GM12878 (cell line): Measurements from ENCODE around the gene ATL1. TPM values are rescaled to one million over a fixed set of nuclear protein-coding genes. Genes with fewer than 3 reads are reported as not detected.
A peak's percentile ranks its signal among the peaks of the same experiment; 100 is the strongest.

ENCODE experiments used
- ATAC-seq: fragments of 200-7000 bp; cut with Tn5 transposase; 3 replicates; pipeline ENCODE4 v1.9.1; 2020; ENCODE audit warnings: mild to moderate bottlenecking, moderate library complexity
- BruUV-seq: library from RNA; stranded (reverse); fragments of 400-500 nt; replicated peaks from 2 replicates; lab custom pipeline; 2021; lab: Mats Ljungman, UMichigan
- CTCF ChIA-PET: fragments of 300-600 bp; sonication (Branson Sonifier 250); formaldehyde crosslinking; extraction: SDS; loops from one replicate; lab custom pipeline; 2021; ENCODE audit warnings: inconsistent platforms; lab: Yijun Ruan, JAX
- POLR2A ChIA-PET: fragments of 350-600 bp; formaldehyde crosslinking; extraction: SDS; loops from one replicate; lab custom pipeline; 2021; ENCODE audit warnings: inconsistent platforms; lab: Charles Lee
- RAD21 ChIA-PET: fragments of 300-600 bp; sonication (Branson Sonifier 250); formaldehyde crosslinking; loops from one replicate; lab custom pipeline; 2023; ENCODE audit warnings: antibody characterized with exemption; ENCODE audit not compliant: unreplicated experiment; lab: Charles Lee
- SMC1A ChIA-PET: fragments of 300-600 bp; sonication (Branson Sonifier 250); formaldehyde crosslinking; loops from one replicate; lab custom pipeline; 2023; ENCODE audit not compliant: unreplicated experiment, uncharacterized antibody; lab: Charles Lee
- DNase-seq: peaks from one replicate; pipeline ENCODE4 v3.0.0-alpha.2; 2011; ENCODE audit warnings: low read depth, low spot score
- FAIRE-seq: peaks from 3 replicates; lab custom pipeline; 2011; peaks lifted over from hg19 to GRCh38; lab: Jason Lieb, UNC
- H2AFZ ChIP-seq: 2 replicates; pipeline ENCODE4 v1.6.0; 2011; ENCODE audit warnings: low read depth, low read length, control low read depth; ENCODE audit not compliant: control insufficient read depth
- H3K27ac ChIP-seq: 2 replicates; pipeline ENCODE4 v1.5.1; 2011; ENCODE audit warnings: control low read depth; ENCODE audit not compliant: control insufficient read depth, insufficient read depth
- H3K27me3 ChIP-seq, 2 experiments: replicated peaks in 1 of 2; 2 replicates each; pipeline versions ENCODE4 v1.6.0 to v1.6.1; 2011; ENCODE audit warnings: low read length in 1 of 2; ENCODE audit not compliant: control insufficient read depth in 2 of 2, insufficient read depth in 2 of 2
- H3K36me3 ChIP-seq, 2 experiments: 2 replicates each; pipeline ENCODE4 v1.5.1; 2011; ENCODE audit warnings: low read length in 1 of 2; ENCODE audit not compliant: control insufficient read depth in 2 of 2, insufficient read depth in 2 of 2
- H3K4me1 ChIP-seq: 2 replicates; pipeline ENCODE4 v1.6.1; 2011; ENCODE audit warnings: mild to moderate bottlenecking, low read length, moderate library complexity, mixed read lengths; ENCODE audit not compliant: control insufficient read depth, insufficient read depth
- H3K4me2 ChIP-seq: 2 replicates; pipeline ENCODE4 v1.6.0; 2011; ENCODE audit warnings: control low read depth; ENCODE audit not compliant: control insufficient read depth, insufficient read depth
- H3K4me3 ChIP-seq: fragments of 200-600 bp; sonication (generic); 2 replicates; pipeline ENCODE4 v1.5.1; 2016
- H3K79me2 ChIP-seq: 2 replicates; pipeline ENCODE4 v1.6.0; 2011; ENCODE audit warnings: low read length; ENCODE audit not compliant: control insufficient read depth, insufficient read depth
- H3K9ac ChIP-seq: 2 replicates; pipeline ENCODE4 v1.8.0; 2011; ENCODE audit warnings: low read length, control low read depth, mixed read lengths; ENCODE audit not compliant: control insufficient read depth, insufficient read depth
- H3K9me3 ChIP-seq: replicated peaks from 3 replicates; pipeline ENCODE4 v1.5.1; 2011; ENCODE audit warnings: mild to moderate bottlenecking, low read length; ENCODE audit not compliant: control insufficient read depth, insufficient read depth
- H4K20me1 ChIP-seq: 2 replicates; pipeline ENCODE4 v1.6.0; 2011; ENCODE audit not compliant: control insufficient read depth, insufficient read depth
- BCL11A ChIP-seq: IDR thresholded peaks from 2 replicates; pipeline ENCODE4 v1.6.1; 2011; ENCODE audit warnings: low read depth, low read length
- CBFB ChIP-seq: IDR thresholded peaks from 2 replicates; pipeline ENCODE4 v1.6.1; 2016; ENCODE audit warnings: antibody characterized with exemption, low read depth
- CHD2 ChIP-seq: IDR thresholded peaks from 2 replicates; pipeline ENCODE4 v1.6.1; 2011; ENCODE audit warnings: low read depth, low read length, improper control_type of control experiment, borderline replicate concordance
- DPF2 ChIP-seq: fragments of 450-650 bp; IDR thresholded peaks from 2 replicates; pipeline ENCODE4 v1.6.1; 2017; ENCODE audit warnings: mild to moderate bottlenecking
- ETV6 ChIP-seq, 2 experiments: fragments of 450-650 bp in 1 of 2; IDR thresholded peaks in 1 of 2; conservative IDR thresholded peaks in 1 of 2; 2 replicates each; pipeline ENCODE4 v1.6.1; 2014; ENCODE audit warnings: antibody characterized with exemption in 1 of 2, borderline replicate concordance in 1 of 2, low read depth in 1 of 2, mild to moderate bottlenecking in 1 of 2, moderate library complexity in 1 of 2
- POLR2AphosphoS5 ChIP-seq: IDR thresholded peaks from 2 replicates; pipeline ENCODE4 v1.6.1; 2011; ENCODE audit warnings: mild to moderate bottlenecking, low read length, inconsistent platforms
- RAD21 ChIP-seq: IDR thresholded peaks from 2 replicates; pipeline ENCODE4 v1.6.1; 2011; ENCODE audit warnings: mild to moderate bottlenecking, low read depth, low read length, moderate library complexity; ENCODE audit not compliant: insufficient read depth
- STAT3 ChIP-seq: IDR thresholded peaks from 2 replicates; pipeline ENCODE4 v1.6.1; 2011; ENCODE audit warnings: low read depth, low read length, improper control_type of control experiment
- TARDBP ChIP-seq: IDR thresholded peaks from 2 replicates; pipeline ENCODE4 v1.6.1; 2016; ENCODE audit warnings: borderline replicate concordance
- ZBED1 ChIP-seq: IDR thresholded peaks from 2 replicates; pipeline ENCODE4 v1.6.1; 2016; ENCODE audit warnings: borderline replicate concordance
- WGBS: methylation state at CpG from one replicate; pipeline ENCODE4 v1.1.6; 2016; ENCODE audit warnings: low lambda C conversion rate; ENCODE audit not compliant: insufficient replicate concordance, insufficient coverage; ENCODE audit errors: missing lambda C conversion rate; 5-methylcytosine and 5-hydroxymethylcytosine counted together
- in situ Hi-C: fragments of 300-500 bp; cut with MboI; formaldehyde crosslinking; loops from 9 replicates; pipeline ENCODE4 v1.14.3; 2018; ENCODE audit warnings: mixed read lengths
- intact Hi-C: fragments of 100-400 bp; cut with micrococcal nuclease; formaldehyde crosslinking; loops from one replicate; pipeline ENCODE4 v1.14.2; 2022; ENCODE audit not compliant: unreplicated experiment
- polyA plus RNA-seq, 11 experiments: library from polyadenylated mRNA; depleted of rRNA in 4 of 11; unstranded in 6 of 11; stranded (reverse) in 5 of 11; fragments of >200 nt; fragmentation: Nextera tagmentation in 4 of 11; fragmentation: Illumina TruSeq in 1 of 11; extraction: Ambion mirVana in 4 of 11; extraction: Trizol in 1 of 11; gene quantifications; 1 replicate in 1 of 11; 2 replicates in 10 of 11; pipeline versions ENCODE4 v1.2.1 to v1.2.3, GENCODE V29; 2011 to 2016; ENCODE audit warnings: inconsistent platforms in 2 of 11, missing spikeins in 2 of 11, low read depth in 1 of 11
- total RNA-seq, 4 experiments: library from RNA; depleted of rRNA in 3 of 4; stranded (reverse); fragments of >200 nt in 3 of 4; fragmentation: Illumina TruSeq in 1 of 4; extraction: Trizol in 1 of 4; gene quantifications; 2 replicates each; pipeline versions ENCODE4 v1.2.1 to v1.2.3, GENCODE V29; 2013 to 2021
- TF ChIP-seq, protein P1 (sequence below): fragments of 450-650 bp; IDR thresholded peaks from 2 replicates; pipeline ENCODE4 v1.6.1; 2018; ENCODE audit warnings: mild to moderate bottlenecking, low read depth, moderate library complexity; ENCODE audit not compliant: partially characterized antibody
- TF ChIP-seq, protein P2 (sequence below): fragments of 450-650 bp; IDR thresholded peaks from 2 replicates; pipeline ENCODE4 v1.6.1; 2017; ENCODE audit warnings: mild to moderate bottlenecking, moderate library complexity
- TF ChIP-seq, protein P3 (sequence below): IDR thresholded peaks from 2 replicates; pipeline ENCODE4 v1.6.1; 2012; ENCODE audit warnings: low read depth, low read length, improper control_type of control experiment

The ATL1 gene
- total and polyA plus RNA-seq, 10 of the 15 experiments (the other 5 are each of a cell fraction or from before 2014, with no cell fraction given) = 0.11 to 1.2 (median 0.58) TPM; not detected in 1

DNA sequence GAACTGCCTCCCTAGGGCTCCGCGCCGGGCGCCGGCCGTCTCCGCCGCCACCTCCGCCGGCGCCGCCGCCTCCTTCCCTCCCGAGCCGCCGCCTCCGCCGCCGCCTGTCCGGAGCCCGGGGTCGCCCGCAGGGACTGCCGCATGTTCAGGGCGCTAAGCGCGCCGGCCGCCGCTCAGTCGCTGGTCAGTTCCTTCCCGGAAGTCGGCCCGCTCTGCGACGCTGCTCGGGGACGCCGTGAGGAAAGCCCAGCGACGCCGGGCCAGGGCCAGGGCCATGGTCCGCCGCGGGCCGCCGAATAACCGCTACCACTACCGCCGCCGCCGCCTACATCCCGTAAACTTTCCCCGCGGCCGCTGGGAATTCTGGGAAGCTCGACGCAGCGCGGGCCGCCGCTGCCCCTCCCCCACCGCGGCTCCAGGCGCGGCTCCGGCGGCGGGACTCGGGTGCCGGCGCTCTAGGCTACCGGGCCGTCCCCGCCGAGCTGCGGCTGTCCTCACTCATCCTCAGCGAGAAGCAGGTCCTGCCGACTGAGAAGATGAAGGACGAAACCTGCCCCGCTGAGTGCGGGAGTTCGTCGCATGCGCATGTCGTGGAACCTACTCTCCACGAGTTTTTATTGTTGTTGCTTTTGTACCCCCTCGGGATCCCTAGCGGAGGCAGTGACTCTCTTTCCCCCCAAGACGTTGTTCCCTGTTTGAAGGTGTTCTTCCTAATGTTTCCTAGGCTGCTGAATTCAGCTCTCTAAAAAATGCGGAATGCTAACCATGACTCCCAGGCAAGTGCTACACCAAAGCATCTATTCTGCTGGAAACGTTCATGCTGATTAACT is 108.3 kb downstream of the ATL1 start, which contains the start of gene SAV1:
Gene SAV1, minus strand, starts transcription at position 311 of the 830 bp plus-strand sequence. CDS start 339 bp downstream, outside the sequence.
- ChIA-PET POLR2A (interaction anchor here (1.4 kb wide), 1 partner anchor 9 kb away, joined by 6 read pairs; no protein-coding TSS in a partner anchor), RAD21 (interaction anchor here (0.7 kb wide), 1 partner anchor 341 kb away, joined by 3 read pairs; no protein-coding TSS in a partner anchor), CTCF (interaction anchor here (0.6 to 1.0 kb wide), 3 partner anchors 10 to 46 kb away, joined by 3 to 5 read pairs (median 3); no protein-coding TSS in a partner anchor), SMC1A (interaction anchor here (1.0 kb wide), 1 partner anchor 19 kb away, joined by 3 read pairs; no protein-coding TSS in a partner anchor)
- TSS peak; percentile 87 for BruUV-seq
- H3K4me1 ChIP-seq = no peaks in the 10 kb centered on the region
- peak within 1 kb of the TSS; percentile 72 for H3K4me2 ChIP-seq
- H3K79me2 ChIP-seq = peaks cover 43% of the 10 kb centered on the region
- intact Hi-C loops = loop anchor here (5.0 kb wide), 4 partner anchors 44 to 1046 kb away; partner anchors contain the start of genes MGAT2 and RPL36AL
- H3K9me3 ChIP-seq = no peaks in the 10 kb centered on the region
- peak within 1 kb of the TSS; percentile 92 for H2AFZ ChIP-seq
- no peaks in the 10 kb centered on the region for H3K36me3 ChIP-seq
- H3K27ac ChIP-seq = peak within 1 kb of the TSS; percentile 30
- ATAC-seq = peak; percentile 78
- in situ Hi-C loops = no loop called here
- peak within 1 kb of the TSS; percentile 64 for H3K9ac ChIP-seq
- H3K27me3 ChIP-seq = no peaks in the 10 kb centered on the region
- DNase-seq = no peak
- peak within 1 kb of the TSS; percentile 90 for H3K4me3 ChIP-seq
- no peaks in the 10 kb centered on the region for H4K20me1 ChIP-seq
- WGBS = 2% methylated on average over 63 of the region's 92 CpGs
- FAIRE-seq = no peak
- TF ChIP-seq TARDBP (peak; percentile 54; the same call in 1 of the 2 replicates), DPF2 (peak; percentile 87), STAT3 (no peak), CBFB (peak; percentile 82; the same call in 1 of the 2 replicates), RAD21 (peak; percentile 11; the same call in 1 of the 2 replicates), CHD2 (peak; percentile 56; the same call in 1 of the 2 replicates), BCL11A (peak; percentile 29; the same call in 1 of the 2 replicates), POLR2AphosphoS5 (peak; percentile 97), ETV6 (conservative IDR thresholded peaks at IDR 0.05 in 1 of 2, IDR thresholded peaks at IDR 0.05 in 1 of 2; ENCODE audit: borderline replicate concordance in 1 of 2, low read depth in 1 of 2) (0 out of 4 replicates have a peak, but pooled peaks of 1 of the 2 experiments have one; percentile 37), ZBED1 (peak; percentile 93)
- TF ChIP-seq, protein P1, sequence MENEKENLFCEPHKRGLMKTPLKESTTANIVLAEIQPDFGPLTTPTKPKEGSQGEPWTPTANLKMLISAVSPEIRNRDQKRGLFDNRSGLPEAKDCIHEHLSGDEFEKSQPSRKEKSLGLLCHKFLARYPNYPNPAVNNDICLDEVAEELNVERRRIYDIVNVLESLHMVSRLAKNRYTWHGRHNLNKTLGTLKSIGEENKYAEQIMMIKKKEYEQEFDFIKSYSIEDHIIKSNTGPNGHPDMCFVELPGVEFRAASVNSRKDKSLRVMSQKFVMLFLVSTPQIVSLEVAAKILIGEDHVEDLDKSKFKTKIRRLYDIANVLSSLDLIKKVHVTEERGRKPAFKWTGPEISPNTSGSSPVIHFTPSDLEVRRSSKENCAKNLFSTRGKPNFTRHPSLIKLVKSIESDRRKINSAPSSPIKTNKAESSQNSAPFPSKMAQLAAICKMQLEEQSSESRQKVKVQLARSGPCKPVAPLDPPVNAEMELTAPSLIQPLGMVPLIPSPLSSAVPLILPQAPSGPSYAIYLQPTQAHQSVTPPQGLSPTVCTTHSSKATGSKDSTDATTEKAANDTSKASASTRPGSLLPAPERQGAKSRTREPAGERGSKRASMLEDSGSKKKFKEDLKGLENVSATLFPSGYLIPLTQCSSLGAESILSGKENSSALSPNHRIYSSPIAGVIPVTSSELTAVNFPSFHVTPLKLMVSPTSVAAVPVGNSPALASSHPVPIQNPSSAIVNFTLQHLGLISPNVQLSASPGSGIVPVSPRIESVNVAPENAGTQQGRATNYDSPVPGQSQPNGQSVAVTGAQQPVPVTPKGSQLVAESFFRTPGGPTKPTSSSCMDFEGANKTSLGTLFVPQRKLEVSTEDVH = no peak
- TF ChIP-seq, protein P2, sequence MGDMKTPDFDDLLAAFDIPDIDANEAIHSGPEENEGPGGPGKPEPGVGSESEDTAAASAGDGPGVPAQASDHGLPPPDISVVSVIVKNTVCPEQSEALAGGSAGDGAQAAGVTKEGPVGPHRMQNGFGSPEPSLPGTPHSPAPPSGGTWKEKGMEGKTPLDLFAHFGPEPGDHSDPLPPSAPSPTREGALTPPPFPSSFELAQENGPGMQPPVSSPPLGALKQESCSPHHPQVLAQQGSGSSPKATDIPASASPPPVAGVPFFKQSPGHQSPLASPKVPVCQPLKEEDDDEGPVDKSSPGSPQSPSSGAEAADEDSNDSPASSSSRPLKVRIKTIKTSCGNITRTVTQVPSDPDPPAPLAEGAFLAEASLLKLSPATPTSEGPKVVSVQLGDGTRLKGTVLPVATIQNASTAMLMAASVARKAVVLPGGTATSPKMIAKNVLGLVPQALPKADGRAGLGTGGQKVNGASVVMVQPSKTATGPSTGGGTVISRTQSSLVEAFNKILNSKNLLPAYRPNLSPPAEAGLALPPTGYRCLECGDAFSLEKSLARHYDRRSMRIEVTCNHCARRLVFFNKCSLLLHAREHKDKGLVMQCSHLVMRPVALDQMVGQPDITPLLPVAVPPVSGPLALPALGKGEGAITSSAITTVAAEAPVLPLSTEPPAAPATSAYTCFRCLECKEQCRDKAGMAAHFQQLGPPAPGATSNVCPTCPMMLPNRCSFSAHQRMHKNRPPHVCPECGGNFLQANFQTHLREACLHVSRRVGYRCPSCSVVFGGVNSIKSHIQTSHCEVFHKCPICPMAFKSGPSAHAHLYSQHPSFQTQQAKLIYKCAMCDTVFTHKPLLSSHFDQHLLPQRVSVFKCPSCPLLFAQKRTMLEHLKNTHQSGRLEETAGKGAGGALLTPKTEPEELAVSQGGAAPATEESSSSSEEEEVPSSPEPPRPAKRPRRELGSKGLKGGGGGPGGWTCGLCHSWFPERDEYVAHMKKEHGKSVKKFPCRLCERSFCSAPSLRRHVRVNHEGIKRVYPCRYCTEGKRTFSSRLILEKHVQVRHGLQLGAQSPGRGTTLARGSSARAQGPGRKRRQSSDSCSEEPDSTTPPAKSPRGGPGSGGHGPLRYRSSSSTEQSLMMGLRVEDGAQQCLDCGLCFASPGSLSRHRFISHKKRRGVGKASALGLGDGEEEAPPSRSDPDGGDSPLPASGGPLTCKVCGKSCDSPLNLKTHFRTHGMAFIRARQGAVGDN = peak; percentile 79
- TF ChIP-seq, protein P3, sequence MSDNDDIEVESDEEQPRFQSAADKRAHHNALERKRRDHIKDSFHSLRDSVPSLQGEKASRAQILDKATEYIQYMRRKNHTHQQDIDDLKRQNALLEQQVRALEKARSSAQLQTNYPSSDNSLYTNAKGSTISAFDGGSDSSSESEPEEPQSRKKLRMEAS = peak; percentile 74
